Measurements from ENCODE around the gene OR4P4.

- no peak for TF ChIP-seq CTCF (IDR thresholded peaks at IDR 0.05)
- no peak for TF ChIP-seq POLR2A (IDR thresholded peaks at IDR 0.05)
Observed at GRCh38 chr11:55661901-55662300, 27.0 kb downstream of the OR4P4 start, which contains the start of gene OR4C6.
